Right atrium auricular region (tissue), 2 donors: ENCODE results near the gene PDK4. TPM values are rescaled to one million over a fixed set of nuclear protein-coding genes. Genes with fewer than 3 reads are reported as not detected.

Experiments used
- DNase-seq: peaks from one replicate; pipeline ENCODE4 v3.0.0-alpha.2; 2019; ENCODE audit warnings: low spot score
- H3K27ac ChIP-seq, 2 donors: fragments of 200-600 bp; sonication (generic); 1 replicate in 1 of 2; 2 replicates in 1 of 2; pipeline ENCODE4 v1.5.1; 2016 to 2019
- H3K27me3 ChIP-seq, 2 donors: fragments of 200-600 bp; sonication (generic); one replicate each; pipeline versions ENCODE4 v1.5.1 to v1.6.0; 2017 to 2019
- H3K36me3 ChIP-seq: fragments of 200-600 bp; sonication (generic); one replicate; pipeline ENCODE4 v1.5.1; 2016
- H3K4me1 ChIP-seq, 2 donors: fragments of 200-600 bp; sonication (generic); one replicate each; pipeline versions ENCODE4 v1.5.1 to v1.6.0; 2017 to 2019
- H3K4me3 ChIP-seq, 2 donors: fragments of 200-600 bp; sonication (generic); 1 replicate in 1 of 2; 2 replicates in 1 of 2; pipeline ENCODE4 v1.5.1; 2017 to 2019; ENCODE audit warnings: mild to moderate bottlenecking in 1 of 2, moderate library complexity in 1 of 2
- H3K9me3 ChIP-seq, 2 donors: fragments of 200-600 bp; sonication (generic); one replicate each; pipeline ENCODE4 v1.5.1; 2019
- total RNA-seq, 2 donors: library from RNA; depleted of rRNA; stranded (reverse); fragments of >200 nt; gene quantifications; one replicate each; pipeline ENCODE4 v1.1.0, GENCODE V29; 2016
- TF ChIP-seq, protein P1 (sequence below), 2 donors: fragments of 200-600 bp; sonication (generic); IDR thresholded peaks; one replicate each; pipeline ENCODE4 v1.5.1; 2019; ENCODE audit warnings: antibody characterized with exemption in 2 of 2

The PDK4 gene
- total RNA-seq, 2 donors from 2014 or later = 337 to 712 TPM

DNA sequence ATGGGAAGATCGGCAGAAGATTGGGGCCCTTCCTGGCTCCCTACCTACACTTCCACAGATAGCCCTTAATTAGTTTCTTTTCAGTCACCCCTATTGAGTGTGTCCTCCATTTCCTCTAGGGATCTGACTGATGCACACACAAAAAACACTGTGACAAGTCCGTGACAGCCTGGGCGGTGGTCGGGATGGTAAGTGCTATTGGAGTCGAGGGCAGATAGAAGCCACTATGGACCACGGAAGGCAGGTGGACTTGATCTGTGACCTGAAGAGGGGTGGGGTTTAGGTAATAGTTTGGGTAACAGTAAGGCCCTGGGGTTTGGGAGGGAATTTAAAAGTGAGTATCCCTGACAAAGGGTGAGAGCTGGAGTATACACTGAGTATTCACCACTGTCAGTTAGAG lies 53.0 kb downstream of the PDK4 start:
- no peaks in the 10 kb centered on the region for H3K36me3 ChIP-seq
- no peak overlapping the region for H3K4me3 ChIP-seq
- TF ChIP-seq, protein P1, sequence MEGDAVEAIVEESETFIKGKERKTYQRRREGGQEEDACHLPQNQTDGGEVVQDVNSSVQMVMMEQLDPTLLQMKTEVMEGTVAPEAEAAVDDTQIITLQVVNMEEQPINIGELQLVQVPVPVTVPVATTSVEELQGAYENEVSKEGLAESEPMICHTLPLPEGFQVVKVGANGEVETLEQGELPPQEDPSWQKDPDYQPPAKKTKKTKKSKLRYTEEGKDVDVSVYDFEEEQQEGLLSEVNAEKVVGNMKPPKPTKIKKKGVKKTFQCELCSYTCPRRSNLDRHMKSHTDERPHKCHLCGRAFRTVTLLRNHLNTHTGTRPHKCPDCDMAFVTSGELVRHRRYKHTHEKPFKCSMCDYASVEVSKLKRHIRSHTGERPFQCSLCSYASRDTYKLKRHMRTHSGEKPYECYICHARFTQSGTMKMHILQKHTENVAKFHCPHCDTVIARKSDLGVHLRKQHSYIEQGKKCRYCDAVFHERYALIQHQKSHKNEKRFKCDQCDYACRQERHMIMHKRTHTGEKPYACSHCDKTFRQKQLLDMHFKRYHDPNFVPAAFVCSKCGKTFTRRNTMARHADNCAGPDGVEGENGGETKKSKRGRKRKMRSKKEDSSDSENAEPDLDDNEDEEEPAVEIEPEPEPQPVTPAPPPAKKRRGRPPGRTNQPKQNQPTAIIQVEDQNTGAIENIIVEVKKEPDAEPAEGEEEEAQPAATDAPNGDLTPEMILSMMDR (IDR thresholded peaks at IDR 0.05) = no peak
- no peaks in the 10 kb centered on the region for H3K27me3 ChIP-seq
- DNase-seq = no peak
- no peak overlapping the region for H3K27ac ChIP-seq
- peaks cover 0 to 30% of the 10 kb centered on the region in 2 donors for H3K4me1 ChIP-seq
- no peaks in the 10 kb centered on the region for H3K9me3 ChIP-seq

DNA sequence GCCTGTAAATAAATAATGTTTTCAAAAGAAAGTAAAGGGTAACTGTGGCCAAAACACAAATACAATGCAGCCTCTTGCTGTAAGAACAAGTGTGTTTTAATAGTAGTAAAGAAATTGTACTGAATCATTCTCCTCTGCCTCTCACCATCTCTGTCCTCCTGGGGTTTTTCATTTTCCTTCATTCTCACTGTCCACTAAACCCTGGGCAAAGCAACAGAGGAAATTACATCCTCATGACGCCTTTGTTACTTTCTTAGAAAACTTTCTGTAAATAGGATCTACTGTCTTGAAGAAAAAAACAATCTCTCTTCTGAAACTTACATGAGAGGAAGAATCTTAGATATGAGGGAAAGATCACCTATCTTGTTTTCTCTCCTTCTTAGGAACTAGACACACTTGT lies 56.0 kb downstream of the PDK4 start:
- TF ChIP-seq, protein P1 (IDR thresholded peaks at IDR 0.05) = no peak
- H3K4me1 ChIP-seq = peaks cover 0 to under 1% of the 10 kb centered on the region in 2 donors

DNA sequence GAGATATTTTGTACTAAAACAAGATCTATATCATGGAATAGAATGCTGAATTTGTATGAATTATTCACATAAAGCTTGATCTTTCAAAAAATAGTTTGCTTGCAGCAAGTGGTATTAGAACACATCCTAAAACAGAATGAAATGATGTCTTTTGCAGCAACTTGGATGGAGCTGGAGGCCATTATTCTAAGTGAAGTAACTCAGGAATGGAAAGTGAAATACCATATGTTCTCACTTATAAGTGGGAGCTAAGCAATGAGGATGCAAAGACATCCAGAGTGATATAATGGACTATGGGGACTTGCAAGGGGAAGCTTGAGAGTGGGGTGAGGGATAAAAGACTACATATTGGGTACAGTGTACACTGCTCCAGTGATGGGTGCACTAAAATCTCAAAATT lies 56.9 kb downstream of the PDK4 start:
- no peaks in the 10 kb centered on the region for H3K4me1 ChIP-seq
- no peak overlapping the region for H3K4me3 ChIP-seq
- no peaks in the 10 kb centered on the region for H3K9me3 ChIP-seq
- no peaks in the 10 kb centered on the region for H3K27me3 ChIP-seq
- H3K36me3 ChIP-seq = no peaks in the 10 kb centered on the region
- DNase-seq = no peak
- TF ChIP-seq, protein P1 (IDR thresholded peaks at IDR 0.05) = no peak
- H3K27ac ChIP-seq = no peak overlapping the region

More for the DNA sequence above, 56.0 kb downstream of the PDK4 start:
- Histone ChIP-seq H3K4me3 (no peak overlapping the region), H3K9me3 (no peaks in the 10 kb centered on the region), H3K27ac (no peak overlapping the region), H3K36me3 (no peaks in the 10 kb centered on the region), H3K27me3 (no peaks in the 10 kb centered on the region)
- no peak for DNase-seq

DNA sequence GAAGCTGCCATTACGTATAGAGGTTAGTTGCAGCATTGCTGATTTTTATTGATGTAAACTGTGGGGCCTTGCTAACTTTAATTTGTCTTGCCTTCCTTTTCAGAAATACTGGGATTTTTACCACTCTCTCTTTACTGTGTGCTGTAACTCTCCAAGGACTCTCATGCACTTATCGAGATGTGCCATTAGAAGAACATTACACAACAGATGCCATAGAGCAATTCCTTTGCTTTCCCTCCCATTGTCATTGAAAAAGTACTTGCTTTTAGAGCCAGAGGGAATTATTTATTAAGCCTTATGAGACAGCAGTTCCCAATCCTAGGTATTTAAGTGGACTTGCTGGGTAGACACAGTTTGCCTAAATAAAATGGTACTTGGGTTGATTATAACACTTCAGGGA lies 58.8 kb downstream of the PDK4 start:
- H3K36me3 ChIP-seq = no peaks in the 10 kb centered on the region
- no peak overlapping the region for H3K27ac ChIP-seq
- TF ChIP-seq, protein P1 (IDR thresholded peaks at IDR 0.05) = no peak
- H3K4me1 ChIP-seq = no peaks in the 10 kb centered on the region
- no peak for DNase-seq
- H3K27me3 ChIP-seq = no peaks in the 10 kb centered on the region
- H3K9me3 ChIP-seq = no peaks in the 10 kb centered on the region
- no peak overlapping the region for H3K4me3 ChIP-seq

DNA sequence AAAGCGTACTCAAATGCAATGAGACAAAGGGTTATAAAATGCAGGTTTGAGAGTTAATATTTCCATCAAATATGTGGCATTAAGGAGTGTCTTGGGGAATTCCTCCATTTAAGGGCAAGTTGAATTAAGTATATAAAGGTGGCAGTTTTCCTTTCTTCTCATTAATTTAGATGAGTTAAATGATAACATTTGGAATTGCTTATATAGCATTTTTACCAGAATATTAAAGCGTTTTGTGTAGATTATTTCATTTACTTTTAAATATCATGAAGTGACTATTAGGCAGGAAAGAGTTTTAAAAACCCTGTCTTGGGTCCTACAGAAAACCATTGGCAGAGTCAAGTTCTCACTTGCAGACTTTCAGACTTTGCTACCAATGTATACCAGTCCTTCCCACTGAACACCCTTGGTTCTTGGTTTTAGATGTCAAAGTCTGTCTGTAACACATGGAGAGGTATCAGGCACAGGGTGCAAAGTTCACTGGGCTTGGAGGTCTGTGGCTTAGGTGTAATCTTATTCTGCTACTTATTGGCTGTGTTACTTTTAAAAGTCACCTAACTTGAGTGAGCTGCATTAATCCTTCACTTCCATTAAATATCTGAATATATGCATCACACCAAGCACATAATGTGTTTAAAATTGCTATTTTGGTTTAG lies 59.5 kb downstream of the PDK4 start:
- Histone ChIP-seq H3K27me3 (no peaks in the 10 kb centered on the region), H3K36me3 (no peaks in the 10 kb centered on the region), H3K4me3 (no peak overlapping the region), H3K9me3 (no peaks in the 10 kb centered on the region), H3K4me1 (no peaks in the 10 kb centered on the region), H3K27ac (no peak overlapping the region)
- TF ChIP-seq, protein P1 (IDR thresholded peaks at IDR 0.05) = no peak
- no peak for DNase-seq

DNA sequence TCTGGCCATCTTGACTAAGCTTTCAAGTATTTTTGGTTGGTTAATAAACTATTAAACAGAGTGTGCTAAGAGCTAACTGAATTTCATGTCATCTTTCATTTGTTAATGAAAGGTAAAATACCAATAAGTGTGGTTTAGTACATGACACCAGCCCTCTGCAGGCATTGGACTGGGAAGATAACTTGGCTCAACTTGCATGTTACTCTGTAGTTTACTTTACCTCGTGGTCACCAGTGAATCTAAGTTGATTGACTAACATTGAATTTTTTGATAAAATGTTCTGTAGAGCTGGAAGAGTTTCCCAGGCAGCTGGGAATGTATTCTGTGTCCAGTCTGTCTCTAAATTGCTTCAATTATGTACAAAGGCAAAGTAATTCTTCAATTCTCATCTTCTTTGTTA lies 60.7 kb downstream of the PDK4 start:
- Histone ChIP-seq H3K27me3 (no peaks in the 10 kb centered on the region), H3K4me1 (no peaks in the 10 kb centered on the region), H3K36me3 (no peaks in the 10 kb centered on the region), H3K9me3 (no peaks in the 10 kb centered on the region), H3K4me3 (no peak overlapping the region), H3K27ac (no peak overlapping the region)
- TF ChIP-seq, protein P1 (IDR thresholded peaks at IDR 0.05) = no peak
- no peak for DNase-seq
